OCI-LY3 (cell line): ENCODE results near the gene SCUBE2.
A peak's percentile ranks its signal among the peaks of the same experiment; 100 is the strongest.

Source experiments
- H2AFZ ChIP-seq: fragments of 200-600, 300-600 bp; shearing (Covaris generic); 2 replicates; pipeline ENCODE4 v1.6.0; 2014; ENCODE audit warnings: antibody characterized with exemption, low read depth, low read length
- H3K27ac ChIP-seq: fragments of 200-600, 300-600 bp; sonication (generic); 2 replicates; pipeline ENCODE4 v1.5.1; 2014; ENCODE audit warnings: mild to moderate bottlenecking, low read length, moderate library complexity, mixed read lengths
- H3K27me3 ChIP-seq: fragments of 200-600, 300-600 bp; sonication (generic); 2 replicates; pipeline ENCODE4 v1.6.1; 2014; ENCODE audit warnings: low read depth, low read length, mixed read lengths
- H3K36me3 ChIP-seq: fragments of 200-600, 300-600 bp; sonication (generic); replicated peaks from 2 replicates; pipeline ENCODE3; 2014; ENCODE audit warnings: low read depth, low read length, mixed read lengths
- H3K4me1 ChIP-seq: fragments of 300-600, 200-600 bp; sonication (generic); 2 replicates; pipeline ENCODE4 v1.6.1; 2014; ENCODE audit warnings: low read length, mixed read lengths
- H3K4me2 ChIP-seq: fragments of 200-600, 300-600 bp; sonication (generic); 2 replicates; pipeline ENCODE4 v1.6.1; 2014; ENCODE audit warnings: low read length, mixed read lengths
- H3K4me3 ChIP-seq: fragments of 300-600, 200-600 bp; sonication (generic); 2 replicates; pipeline ENCODE4 v1.5.1; 2014; ENCODE audit warnings: antibody characterized with exemption, mild to moderate bottlenecking, low read length, moderate library complexity
- H3K79me2 ChIP-seq: fragments of 300-600, 200-600 bp; shearing (Covaris generic); 2 replicates; pipeline ENCODE4 v1.6.1; 2014; ENCODE audit warnings: mild to moderate bottlenecking, low read length, mixed read lengths
- H3K9ac ChIP-seq: fragments of 300-600, 200-600 bp; shearing (Covaris generic); 2 replicates; pipeline ENCODE4 v1.6.0; 2014; ENCODE audit warnings: mild to moderate bottlenecking, low read length, moderate library complexity
- H3K9me3 ChIP-seq: fragments of 200-600, 300-600 bp; shearing (Covaris generic); 2 replicates; pipeline ENCODE4 v1.6.1; 2014; ENCODE audit warnings: low read length, mixed read lengths; ENCODE audit not compliant: insufficient read depth
- H4K20me1 ChIP-seq: fragments of 200-600, 300-600 bp; sonication (generic); 2 replicates; pipeline ENCODE4 v1.6.1; 2016; ENCODE audit warnings: low read length, mixed read lengths; ENCODE audit not compliant: insufficient read depth
- EZH2phosphoT487 ChIP-seq: fragments of 200-600 bp; shearing (Covaris generic); IDR thresholded peaks from 2 replicates; pipeline ENCODE4 v1.6.1; 2018; ENCODE audit warnings: antibody characterized with exemption, mixed run types, low read depth
- TF ChIP-seq, protein P1 (sequence below): fragments of 200-600, 300-600 bp; sonication (generic); IDR thresholded peaks from 2 replicates; pipeline ENCODE4 v1.5.1; 2014; ENCODE audit warnings: antibody characterized with exemption, low read length, low read depth

SCUBE2 gene

DNA sequence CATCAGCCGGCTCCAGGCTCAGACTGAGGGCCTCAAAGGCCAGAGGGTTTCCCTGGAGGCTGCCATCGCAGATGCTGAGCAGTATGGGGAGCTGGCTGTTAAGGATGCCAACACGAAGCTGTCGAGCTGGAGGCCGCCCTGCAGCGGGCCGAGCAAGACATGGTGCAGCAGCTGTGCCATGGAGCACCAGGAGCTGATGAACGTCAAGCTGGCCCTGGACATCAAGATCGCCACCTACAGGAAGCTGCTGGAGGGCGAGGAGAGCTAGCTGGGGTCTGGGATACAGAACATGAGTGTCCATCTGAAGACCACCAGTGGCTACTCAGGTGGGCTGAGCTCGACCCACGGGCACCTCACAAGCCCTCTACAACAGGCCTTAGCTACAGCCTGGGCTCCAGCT lies 4.0 kb upstream of the SCUBE2 start:
- H3K4me3 ChIP-seq: no peak overlapping the region
- TF ChIP-seq EZH2phosphoT487: no peak
- TF ChIP-seq, protein P1, sequence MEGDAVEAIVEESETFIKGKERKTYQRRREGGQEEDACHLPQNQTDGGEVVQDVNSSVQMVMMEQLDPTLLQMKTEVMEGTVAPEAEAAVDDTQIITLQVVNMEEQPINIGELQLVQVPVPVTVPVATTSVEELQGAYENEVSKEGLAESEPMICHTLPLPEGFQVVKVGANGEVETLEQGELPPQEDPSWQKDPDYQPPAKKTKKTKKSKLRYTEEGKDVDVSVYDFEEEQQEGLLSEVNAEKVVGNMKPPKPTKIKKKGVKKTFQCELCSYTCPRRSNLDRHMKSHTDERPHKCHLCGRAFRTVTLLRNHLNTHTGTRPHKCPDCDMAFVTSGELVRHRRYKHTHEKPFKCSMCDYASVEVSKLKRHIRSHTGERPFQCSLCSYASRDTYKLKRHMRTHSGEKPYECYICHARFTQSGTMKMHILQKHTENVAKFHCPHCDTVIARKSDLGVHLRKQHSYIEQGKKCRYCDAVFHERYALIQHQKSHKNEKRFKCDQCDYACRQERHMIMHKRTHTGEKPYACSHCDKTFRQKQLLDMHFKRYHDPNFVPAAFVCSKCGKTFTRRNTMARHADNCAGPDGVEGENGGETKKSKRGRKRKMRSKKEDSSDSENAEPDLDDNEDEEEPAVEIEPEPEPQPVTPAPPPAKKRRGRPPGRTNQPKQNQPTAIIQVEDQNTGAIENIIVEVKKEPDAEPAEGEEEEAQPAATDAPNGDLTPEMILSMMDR: peak; percentile 35
- no peak overlapping the region for H2AFZ ChIP-seq
- no peaks in the 10 kb centered on the region for H3K79me2 ChIP-seq
- no peak overlapping the region for H3K27ac ChIP-seq
- H3K9me3 ChIP-seq: no peaks in the 10 kb centered on the region
- no peaks in the 10 kb centered on the region for H3K27me3 ChIP-seq
- H4K20me1 ChIP-seq: no peaks in the 10 kb centered on the region
- no peak overlapping the region for H3K4me2 ChIP-seq
- H3K9ac ChIP-seq: no peak overlapping the region
- no peaks in the 10 kb centered on the region for H3K4me1 ChIP-seq
- H3K36me3 ChIP-seq: no peaks in the 10 kb centered on the region

DNA sequence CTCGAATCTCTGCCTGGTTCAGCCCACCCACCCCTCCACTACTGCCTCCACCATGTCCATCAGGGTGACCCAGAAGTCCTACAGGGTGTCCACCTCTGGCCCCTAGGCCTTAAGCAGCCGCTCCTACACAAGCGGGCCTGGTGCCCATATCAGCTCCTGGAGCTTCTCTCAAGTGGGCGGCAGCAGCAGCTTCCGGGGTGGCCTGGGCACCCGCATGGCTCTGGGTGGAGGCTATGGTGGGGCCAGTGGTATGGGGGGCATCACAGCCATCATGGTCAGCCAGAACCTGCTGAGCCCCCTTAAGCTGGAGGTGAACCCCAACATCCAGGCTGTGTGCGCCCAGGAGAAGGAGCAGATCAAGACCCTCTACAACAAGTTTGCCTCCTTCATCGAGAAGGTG lies 3.0 kb upstream of the SCUBE2 start:
- H3K4me3 ChIP-seq: no peak overlapping the region
- no peaks in the 10 kb centered on the region for H3K27me3 ChIP-seq
- H3K36me3 ChIP-seq: no peaks in the 10 kb centered on the region
- H3K79me2 ChIP-seq: no peaks in the 10 kb centered on the region
- H2AFZ ChIP-seq: no peak overlapping the region
- no peaks in the 10 kb centered on the region for H4K20me1 ChIP-seq
- no peak overlapping the region for H3K27ac ChIP-seq
- H3K4me2 ChIP-seq: no peak overlapping the region
- H3K4me1 ChIP-seq: no peaks in the 10 kb centered on the region
- H3K9me3 ChIP-seq: no peaks in the 10 kb centered on the region
- TF ChIP-seq, protein P1: no peak
- TF ChIP-seq EZH2phosphoT487: no peak
- no peak overlapping the region for H3K9ac ChIP-seq

DNA sequence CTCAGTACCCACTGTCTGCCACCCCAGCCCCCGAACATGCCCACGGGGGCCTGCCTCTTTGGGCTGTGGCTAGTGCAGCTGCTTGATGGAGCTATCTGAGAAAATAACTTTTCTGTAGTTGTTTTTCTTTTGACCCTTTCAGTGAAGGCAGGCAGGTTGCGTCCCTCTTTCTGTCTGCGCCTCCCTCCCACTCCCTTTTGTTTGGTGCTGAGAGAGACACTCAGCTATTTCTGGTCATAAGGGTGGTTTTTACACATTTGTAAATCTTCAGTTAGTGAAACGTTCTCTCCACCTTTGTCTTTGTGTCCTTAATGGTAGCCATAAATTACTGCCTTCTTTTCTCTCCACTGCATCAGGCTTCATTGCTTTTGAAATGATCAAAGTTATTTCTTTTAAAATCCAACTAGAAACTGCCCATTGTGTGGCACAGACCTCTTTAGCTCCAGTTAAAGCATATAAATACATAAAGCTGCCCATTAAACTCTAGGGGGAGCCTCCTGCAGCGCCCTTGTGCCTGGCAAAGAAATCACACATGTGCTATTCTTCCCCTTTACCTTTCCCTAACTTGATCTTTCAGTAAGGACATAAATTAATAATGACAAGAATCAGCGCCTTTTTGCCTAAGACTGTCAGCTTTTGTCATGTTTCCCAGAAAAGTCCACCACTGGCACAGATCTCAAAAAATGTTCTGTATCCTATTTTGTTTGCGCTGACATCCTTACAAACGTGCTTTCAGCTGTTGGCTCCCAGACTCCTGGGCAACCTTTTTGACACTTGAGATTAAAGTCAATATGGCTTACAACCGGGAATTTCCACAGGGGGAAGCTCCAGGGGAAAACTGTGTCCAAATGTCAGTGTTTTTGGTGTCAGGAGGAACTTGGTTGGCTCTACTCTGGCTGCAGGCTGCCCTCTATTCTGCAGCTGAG lies 1.7 kb upstream of the SCUBE2 start:
- TF ChIP-seq EZH2phosphoT487: no peak
- TF ChIP-seq, protein P1: peak; percentile 36; the same call in 1 of the 2 replicates

DNA sequence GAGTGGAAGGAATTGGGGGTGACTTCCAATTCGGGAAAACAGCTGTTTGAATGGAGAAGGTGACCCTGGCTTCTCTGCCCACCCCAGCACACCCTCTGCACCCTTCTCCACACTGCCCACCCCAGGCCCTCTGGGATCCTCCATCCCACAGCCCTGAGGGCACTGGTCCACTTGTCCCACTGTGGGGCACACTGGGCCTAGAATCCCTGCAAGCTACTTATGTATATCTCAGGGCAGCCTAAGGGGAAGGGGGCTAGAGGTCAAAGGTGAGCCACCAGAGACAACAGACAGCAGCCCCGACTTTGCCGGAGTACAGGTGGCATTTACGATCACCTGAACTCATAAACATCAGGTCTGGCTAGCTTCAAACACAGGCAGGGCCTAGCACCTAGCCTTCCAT lies 673 bp upstream of the SCUBE2 start:
- Histone ChIP-seq H3K36me3 (no peaks in the 10 kb centered on the region), H3K4me2 (no peak overlapping the region), H4K20me1 (no peaks in the 10 kb centered on the region), H3K4me3 (no peak overlapping the region), H3K9me3 (no peaks in the 10 kb centered on the region), H2AFZ (no peak overlapping the region), H3K27ac (no peak overlapping the region), H3K79me2 (no peaks in the 10 kb centered on the region), H3K4me1 (no peaks in the 10 kb centered on the region), H3K9ac (no peak overlapping the region), H3K27me3 (no peaks in the 10 kb centered on the region)
- TF ChIP-seq, protein P1: no peak
- TF ChIP-seq EZH2phosphoT487: no peak

More for the DNA sequence above, 1.7 kb upstream of the SCUBE2 start:
- Histone ChIP-seq H3K79me2 (no peaks in the 10 kb centered on the region), H3K27me3 (no peaks in the 10 kb centered on the region), H3K27ac (no peak overlapping the region), H3K4me2 (no peak overlapping the region), H3K36me3 (no peaks in the 10 kb centered on the region), H3K9ac (no peak overlapping the region), H3K4me1 (no peaks in the 10 kb centered on the region), H3K9me3 (no peaks in the 10 kb centered on the region), H2AFZ (no peak overlapping the region), H3K4me3 (no peak overlapping the region), H4K20me1 (no peaks in the 10 kb centered on the region)
